ENCODE measurements around the gene CNN2. TPM values are rescaled to one million over a fixed set of nuclear protein-coding genes. Genes with fewer than 3 reads are reported as not detected.

Gene CNN2
- total RNA-seq, 1 donor from 2014 or later, result 76.1 TPM

DNA sequence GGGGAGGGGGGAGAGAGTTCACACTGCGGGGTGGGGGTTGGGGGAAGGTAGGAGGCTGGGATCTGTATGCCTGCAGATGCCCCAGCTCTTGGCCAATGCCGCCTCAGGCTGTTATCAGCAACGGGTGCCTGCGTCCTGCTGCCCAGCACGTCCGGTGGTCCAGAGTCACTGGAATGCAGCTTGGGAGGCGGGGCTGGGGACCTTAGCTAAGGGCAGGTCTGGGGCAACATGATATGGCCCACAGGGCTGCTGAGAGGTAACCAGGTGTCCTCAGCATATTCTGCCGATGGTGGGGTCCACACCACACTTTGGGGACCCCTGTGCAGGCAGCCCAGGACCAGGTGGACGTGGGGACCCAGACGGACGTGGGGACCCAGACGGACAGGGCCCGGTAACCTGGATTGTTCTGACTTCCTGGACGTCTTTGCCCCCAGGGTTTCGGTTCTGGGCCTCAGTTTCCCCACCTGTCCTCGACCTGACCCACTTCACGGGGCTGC lies 39.9 kb downstream of the CNN2 start:
- Histone ChIP-seq H3K27ac (no peak overlapping the region), H3K4me3 (peak overlapping the region; percentile 41 to 48), H3K36me3 (no peaks in the 10 kb centered on the region), H3K27me3 (no peaks in the 10 kb centered on the region), H3K4me1 (peaks cover 55% of the 10 kb centered on the region), H3K9me3 (no peaks in the 10 kb centered on the region)
- TF ChIP-seq POLR2AphosphoS5 (IDR thresholded peaks at IDR 0.05; ENCODE audit: insufficient read depth in 1 of 2, low read depth in 1 of 2) (no peak), POLR2A (IDR thresholded peaks at IDR 0.05) (no peak)
- TF ChIP-seq, protein P1, sequence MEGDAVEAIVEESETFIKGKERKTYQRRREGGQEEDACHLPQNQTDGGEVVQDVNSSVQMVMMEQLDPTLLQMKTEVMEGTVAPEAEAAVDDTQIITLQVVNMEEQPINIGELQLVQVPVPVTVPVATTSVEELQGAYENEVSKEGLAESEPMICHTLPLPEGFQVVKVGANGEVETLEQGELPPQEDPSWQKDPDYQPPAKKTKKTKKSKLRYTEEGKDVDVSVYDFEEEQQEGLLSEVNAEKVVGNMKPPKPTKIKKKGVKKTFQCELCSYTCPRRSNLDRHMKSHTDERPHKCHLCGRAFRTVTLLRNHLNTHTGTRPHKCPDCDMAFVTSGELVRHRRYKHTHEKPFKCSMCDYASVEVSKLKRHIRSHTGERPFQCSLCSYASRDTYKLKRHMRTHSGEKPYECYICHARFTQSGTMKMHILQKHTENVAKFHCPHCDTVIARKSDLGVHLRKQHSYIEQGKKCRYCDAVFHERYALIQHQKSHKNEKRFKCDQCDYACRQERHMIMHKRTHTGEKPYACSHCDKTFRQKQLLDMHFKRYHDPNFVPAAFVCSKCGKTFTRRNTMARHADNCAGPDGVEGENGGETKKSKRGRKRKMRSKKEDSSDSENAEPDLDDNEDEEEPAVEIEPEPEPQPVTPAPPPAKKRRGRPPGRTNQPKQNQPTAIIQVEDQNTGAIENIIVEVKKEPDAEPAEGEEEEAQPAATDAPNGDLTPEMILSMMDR (IDR thresholded peaks at IDR 0.05), result no peak
- DNase-seq (ENCODE audit: extremely low spot score in 2 of 2), result no peak
- intact Hi-C loops (cut with DNase I), result no loop called here

DNA sequence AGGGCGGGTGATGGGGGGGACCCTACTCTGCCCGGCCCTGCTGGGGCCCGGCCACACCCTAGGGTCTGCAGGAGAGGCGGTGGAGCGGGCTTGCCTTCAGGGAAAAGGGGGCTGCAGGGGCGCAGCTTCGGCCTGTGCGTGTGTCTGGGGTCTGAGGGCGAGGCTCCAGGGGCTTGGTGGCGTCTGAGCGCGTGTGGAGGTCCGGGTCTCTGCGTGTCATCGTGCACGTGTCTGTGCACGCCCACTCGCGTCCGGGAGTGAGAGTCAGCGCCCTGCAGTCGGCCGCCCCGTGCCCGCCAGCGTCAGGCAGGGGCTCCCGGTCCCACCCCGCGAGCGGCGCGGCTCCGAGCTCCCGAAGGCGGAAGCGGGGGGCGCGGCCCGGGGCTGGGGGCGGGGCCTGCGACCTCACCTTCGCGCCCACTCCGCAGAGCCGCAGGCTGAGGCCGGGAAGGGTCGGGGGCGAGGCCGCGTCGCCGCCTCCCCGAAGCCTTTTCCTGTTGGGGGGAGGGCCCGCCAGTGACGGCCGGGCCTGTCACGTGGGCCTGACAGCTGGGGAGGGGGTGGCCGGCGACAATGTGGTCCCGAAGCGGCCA lies 40.4 kb downstream of the CNN2 start, which contains the start of gene ARHGAP45:
ARHGAP45 (plus strand) TSS at position 420 of the 593 bp plus-strand sequence. CDS start 239 bp downstream, outside the sequence.
- peaks cover 55% of the 10 kb centered on the region for H3K4me1 ChIP-seq
- TF ChIP-seq, protein P1 (IDR thresholded peaks at IDR 0.05), result no peak
- TF ChIP-seq POLR2A (IDR thresholded peaks at IDR 0.05) (no peak), POLR2AphosphoS5 (IDR thresholded peaks at IDR 0.05; ENCODE audit: insufficient read depth in 1 of 2, low read depth in 1 of 2) (no peak)
- peak within 1 kb of the TSS; percentile 41 to 48 for H3K4me3 ChIP-seq
- intact Hi-C loops (cut with DNase I), result no loop called here
- peak within 1 kb of the TSS; percentile 12 for H3K27ac ChIP-seq
- H3K27me3 ChIP-seq, result no peaks in the 10 kb centered on the region
- DNase-seq (ENCODE audit: extremely low spot score in 2 of 2), result no peak
- no peaks in the 10 kb centered on the region for H3K36me3 ChIP-seq
- H3K9me3 ChIP-seq, result no peaks in the 10 kb centered on the region

DNA sequence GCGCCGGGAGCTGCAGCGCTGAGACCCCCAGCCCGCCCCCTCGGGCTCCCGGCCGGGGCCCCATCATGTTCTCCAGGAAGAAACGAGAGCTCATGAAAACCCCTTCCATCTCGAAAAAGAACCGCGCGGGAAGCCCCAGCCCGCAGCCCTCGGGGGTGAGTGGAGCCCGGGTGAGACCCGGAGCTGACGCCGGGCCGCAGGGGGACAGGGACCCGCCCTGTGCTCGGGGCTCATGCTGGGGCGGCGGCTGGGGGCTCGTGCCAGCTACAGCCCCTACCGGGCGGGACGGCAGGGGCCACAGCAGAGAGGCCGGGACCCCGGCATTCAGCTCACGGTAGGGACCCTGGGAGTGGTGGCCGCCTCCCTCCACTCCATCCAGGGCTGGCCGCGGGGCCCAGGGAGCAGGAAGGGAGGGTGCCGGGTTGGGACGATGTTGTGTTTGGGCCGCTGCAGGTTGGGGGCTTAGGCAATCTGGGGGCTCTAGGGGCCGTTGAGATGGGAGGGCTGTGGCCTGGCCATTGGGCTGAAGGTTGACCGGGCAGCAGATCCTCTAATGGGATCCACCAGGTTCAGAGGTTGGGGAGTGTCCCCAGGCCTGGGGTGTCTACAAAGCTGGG lies 41.0 kb downstream of the CNN2 start:
- H3K4me3 ChIP-seq, result peak overlapping the region; percentile 41 to 48
- intact Hi-C loops (cut with DNase I), result no loop called here
- no peaks in the 10 kb centered on the region for H3K27me3 ChIP-seq
- no peaks in the 10 kb centered on the region for H3K36me3 ChIP-seq
- no peak for DNase-seq (ENCODE audit: extremely low spot score in 2 of 2)
- no peak for TF ChIP-seq POLR2AphosphoS5 (IDR thresholded peaks at IDR 0.05; ENCODE audit: insufficient read depth in 1 of 2, low read depth in 1 of 2)
- TF ChIP-seq POLR2A (IDR thresholded peaks at IDR 0.05), result no peak
- TF ChIP-seq, protein P1 (IDR thresholded peaks at IDR 0.05), result no peak
- peak overlapping the region; percentile 12 for H3K27ac ChIP-seq
- peaks cover 55% of the 10 kb centered on the region for H3K4me1 ChIP-seq
- H3K9me3 ChIP-seq, result no peaks in the 10 kb centered on the region

DNA sequence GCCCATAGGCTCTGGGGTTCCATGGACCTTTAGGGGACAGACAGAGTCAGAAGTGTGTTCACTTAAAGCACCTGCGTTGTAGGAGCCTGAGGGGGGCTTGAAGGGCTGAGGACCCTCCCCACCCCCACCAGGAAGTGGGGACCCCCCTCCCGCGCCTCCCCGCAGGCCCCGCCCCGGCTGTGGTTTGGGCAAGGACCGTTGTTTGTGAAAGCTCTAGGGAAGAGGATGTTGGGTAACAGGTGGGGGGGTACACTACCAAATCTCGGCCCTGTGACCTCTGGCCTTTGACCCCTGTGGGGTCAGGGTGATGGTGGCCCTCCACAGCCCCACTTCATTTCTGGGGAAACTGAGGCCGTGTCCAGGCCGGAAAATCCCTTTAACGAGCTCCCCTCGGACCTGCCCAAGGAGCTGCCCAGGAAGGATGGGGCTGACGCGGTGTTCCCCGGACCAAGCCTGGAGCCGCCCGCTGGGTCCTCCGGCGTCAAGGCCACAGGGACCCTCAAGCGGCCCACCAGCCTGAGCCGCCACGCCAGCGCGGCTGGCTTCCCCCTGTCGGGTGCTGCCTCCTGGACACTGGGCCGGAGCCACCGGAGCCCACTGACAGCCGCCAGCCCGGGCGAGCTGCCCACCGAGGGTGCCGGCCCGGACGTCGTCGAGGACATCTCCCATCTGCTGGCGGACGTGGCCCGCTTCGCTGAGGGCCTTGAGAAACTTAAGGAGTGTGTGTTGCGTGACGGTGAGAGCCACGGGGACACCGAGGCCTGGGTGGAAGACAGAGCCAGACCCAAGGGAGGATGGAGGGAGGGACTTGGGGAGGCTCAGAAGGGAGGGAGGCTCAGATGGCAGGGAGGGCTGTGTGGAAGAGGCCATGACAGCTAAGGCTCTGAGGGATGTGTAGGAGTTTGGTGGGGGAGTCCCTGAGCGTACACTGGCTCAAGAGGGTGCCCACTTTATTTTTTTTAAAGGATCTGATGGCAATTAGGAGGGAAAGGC lies 41.9 kb downstream of the CNN2 start:
- no peak for TF ChIP-seq POLR2A (IDR thresholded peaks at IDR 0.05)
- TF ChIP-seq, protein P1 (IDR thresholded peaks at IDR 0.05), result no peak
- intact Hi-C loops (cut with DNase I), result no loop called here
- Histone ChIP-seq H3K4me3 (peak overlapping the region; percentile 41 to 48), H3K36me3 (no peaks in the 10 kb centered on the region), H3K27me3 (no peaks in the 10 kb centered on the region), H3K27ac (peak overlapping the region; percentile 12), H3K4me1 (peaks cover 55% of the 10 kb centered on the region), H3K9me3 (no peaks in the 10 kb centered on the region)
- no peak for DNase-seq (ENCODE audit: extremely low spot score in 2 of 2)

Data from vagina (tissue), 2 donors.